Measurements from ENCODE around the gene PACRG.

- TF ChIP-seq CTCF (IDR thresholded peaks at IDR 0.05; ENCODE audit: low read depth, low read length, missing input control) (no peak), YY1 (IDR thresholded peaks at IDR 0.05) (no peak), TAF1 (conservative IDR thresholded peaks at IDR 0.05) (no peak), REST (IDR thresholded peaks at IDR 0.05) (no peak), ATF3 (IDR thresholded peaks at IDR 0.05) (no peak)
Observed at GRCh38 chr6:163126741-163127140, 399.0 kb downstream of the PACRG start.
